Measurements from ENCODE around the gene TXNRD1.

- no peak for TF ChIP-seq CTCF (IDR thresholded peaks at IDR 0.05; ENCODE audit: insufficient read depth, low read depth, low read length)
- no peak for TF ChIP-seq EZH2 (IDR thresholded peaks at IDR 0.05; ENCODE audit: insufficient read depth, low read length)
Measured at GRCh38 chr12:104352106-104352713, 136.6 kb downstream of the TXNRD1 start.

All from astrocyte (in vitro differentiated cells and primary cell).